Measurements from ENCODE around the gene SLC7A4.

Gene SLC7A4

GRCh38 chr22:20996598-20997535 is 35.5 kb downstream of the SLC7A4 start:
- no peak for TF ChIP-seq ZNF274 (IDR thresholded peaks at IDR 0.05; ENCODE audit: low read depth, low read length)
- no peak for TF ChIP-seq SUZ12 (IDR thresholded peaks at IDR 0.05; ENCODE audit: extremely low read depth, insufficient read depth, insufficient read length)
- TF ChIP-seq YY1 (IDR thresholded peaks at IDR 0.05; ENCODE audit: insufficient read depth, insufficient read length) = no peak
- Histone ChIP-seq H3K4me3 (ENCODE audit: insufficient read length, low read depth) (no peak overlapping the region), H3K36me3 (ENCODE audit: insufficient read depth, insufficient read length, low read length) (peaks cover 87% of the 10 kb centered on the region), H3K9ac (ENCODE audit: insufficient read length, low read depth) (no peak overlapping the region), H3K4me1 (ENCODE audit: insufficient read depth, insufficient read length) (peaks cover 2% of the 10 kb centered on the region), H3K9me3 (ENCODE audit: insufficient read depth, low read length) (no peaks in the 10 kb centered on the region), H3K27me3 (ENCODE audit: insufficient read depth, insufficient read length) (no peaks in the 10 kb centered on the region)
- DNase-seq (ENCODE audit: low read depth, low spot score) = no peak

GRCh38 chr22:20996031-20996410 is 36.3 kb downstream of the SLC7A4 start:
- H3K9me3 ChIP-seq (ENCODE audit: insufficient read depth, low read length) = no peaks in the 10 kb centered on the region
- peaks cover 95% of the 10 kb centered on the region for H3K36me3 ChIP-seq (ENCODE audit: insufficient read depth, insufficient read length, low read length)
- DNase-seq (ENCODE audit: low read depth, low spot score) = no peak
- H3K9ac ChIP-seq (ENCODE audit: insufficient read length, low read depth) = no peak overlapping the region
- H3K4me1 ChIP-seq (ENCODE audit: insufficient read depth, insufficient read length) = peaks cover 2% of the 10 kb centered on the region
- no peak for TF ChIP-seq SUZ12 (IDR thresholded peaks at IDR 0.05; ENCODE audit: extremely low read depth, insufficient read depth, insufficient read length)
- no peak for TF ChIP-seq YY1 (IDR thresholded peaks at IDR 0.05; ENCODE audit: insufficient read depth, insufficient read length)
- no peak for TF ChIP-seq ZNF274 (IDR thresholded peaks at IDR 0.05; ENCODE audit: low read depth, low read length)
- H3K27me3 ChIP-seq (ENCODE audit: insufficient read depth, insufficient read length) = no peaks in the 10 kb centered on the region
- H3K4me3 ChIP-seq (ENCODE audit: insufficient read length, low read depth) = no peak overlapping the region

- peaks cover 2% of the 10 kb centered on the region for H3K4me1 ChIP-seq (ENCODE audit: insufficient read depth, insufficient read length)
- no peak for DNase-seq (ENCODE audit: low read depth, low spot score)
- H3K36me3 ChIP-seq (ENCODE audit: insufficient read depth, insufficient read length, low read length) = peaks cover 95% of the 10 kb centered on the region
- H3K9ac ChIP-seq (ENCODE audit: insufficient read length, low read depth) = no peak overlapping the region
- no peaks in the 10 kb centered on the region for H3K27me3 ChIP-seq (ENCODE audit: insufficient read depth, insufficient read length)
- H3K4me3 ChIP-seq (ENCODE audit: insufficient read length, low read depth) = no peak overlapping the region
- TF ChIP-seq YY1 (IDR thresholded peaks at IDR 0.05; ENCODE audit: insufficient read depth, insufficient read length) (no peak), ZNF274 (IDR thresholded peaks at IDR 0.05; ENCODE audit: low read depth, low read length) (no peak), SUZ12 (IDR thresholded peaks at IDR 0.05; ENCODE audit: extremely low read depth, insufficient read depth, insufficient read length) (no peak)
- no peaks in the 10 kb centered on the region for H3K9me3 ChIP-seq (ENCODE audit: insufficient read depth, low read length)
Observed at GRCh38 chr22:20995329-20996030, 36.9 kb downstream of the SLC7A4 start.

- H3K9me3 ChIP-seq (ENCODE audit: insufficient read depth, low read length) = no peaks in the 10 kb centered on the region
- no peak for DNase-seq (ENCODE audit: low read depth, low spot score)
- H3K36me3 ChIP-seq (ENCODE audit: insufficient read depth, insufficient read length, low read length) = peaks cover 95% of the 10 kb centered on the region
- no peak overlapping the region for H3K4me3 ChIP-seq (ENCODE audit: insufficient read length, low read depth)
- no peak overlapping the region for H3K9ac ChIP-seq (ENCODE audit: insufficient read length, low read depth)
- H3K27me3 ChIP-seq (ENCODE audit: insufficient read depth, insufficient read length) = no peaks in the 10 kb centered on the region
- peaks cover 2% of the 10 kb centered on the region for H3K4me1 ChIP-seq (ENCODE audit: insufficient read depth, insufficient read length)
- TF ChIP-seq ZNF274 (IDR thresholded peaks at IDR 0.05; ENCODE audit: low read depth, low read length) = no peak
- no peak for TF ChIP-seq SUZ12 (IDR thresholded peaks at IDR 0.05; ENCODE audit: extremely low read depth, insufficient read depth, insufficient read length)
- no peak for TF ChIP-seq YY1 (IDR thresholded peaks at IDR 0.05; ENCODE audit: insufficient read depth, insufficient read length)
Observed at GRCh38 chr22:20994902-20995241, 37.5 kb downstream of the SLC7A4 start.

- no peak for DNase-seq (ENCODE audit: low read depth, low spot score)
- Histone ChIP-seq H3K4me3 (ENCODE audit: insufficient read length, low read depth) (no peak overlapping the region), H3K4me1 (ENCODE audit: insufficient read depth, insufficient read length) (no peaks in the 10 kb centered on the region), H3K9ac (ENCODE audit: insufficient read length, low read depth) (no peak overlapping the region), H3K36me3 (ENCODE audit: insufficient read depth, insufficient read length, low read length) (peaks cover 95% of the 10 kb centered on the region), H3K27me3 (ENCODE audit: insufficient read depth, insufficient read length) (no peaks in the 10 kb centered on the region), H3K9me3 (ENCODE audit: insufficient read depth, low read length) (no peaks in the 10 kb centered on the region)
- TF ChIP-seq SUZ12 (IDR thresholded peaks at IDR 0.05; ENCODE audit: extremely low read depth, insufficient read depth, insufficient read length) (no peak), YY1 (IDR thresholded peaks at IDR 0.05; ENCODE audit: insufficient read depth, insufficient read length) (no peak), ZNF274 (IDR thresholded peaks at IDR 0.05; ENCODE audit: low read depth, low read length) (no peak)
Observed at GRCh38 chr22:20994128-20994901, 38.0 kb downstream of the SLC7A4 start.

- Histone ChIP-seq H3K9me3 (ENCODE audit: insufficient read depth, low read length) (no peaks in the 10 kb centered on the region), H3K4me1 (ENCODE audit: insufficient read depth, insufficient read length) (no peaks in the 10 kb centered on the region), H3K9ac (ENCODE audit: insufficient read length, low read depth) (no peak overlapping the region), H3K4me3 (ENCODE audit: insufficient read length, low read depth) (no peak overlapping the region), H3K27me3 (ENCODE audit: insufficient read depth, insufficient read length) (no peaks in the 10 kb centered on the region), H3K36me3 (ENCODE audit: insufficient read depth, insufficient read length, low read length) (peaks cover 91% of the 10 kb centered on the region)
- DNase-seq (ENCODE audit: low read depth, low spot score) = no peak
- TF ChIP-seq SUZ12 (IDR thresholded peaks at IDR 0.05; ENCODE audit: extremely low read depth, insufficient read depth, insufficient read length) (no peak), ZNF274 (IDR thresholded peaks at IDR 0.05; ENCODE audit: low read depth, low read length) (no peak), YY1 (IDR thresholded peaks at IDR 0.05; ENCODE audit: insufficient read depth, insufficient read length) (no peak)
Observed at GRCh38 chr22:20993304-20994127, 38.8 kb downstream of the SLC7A4 start.
